GM21723 (cell line): ENCODE measurements around the gene NEK1.

Source experiments
- ATAC-seq: cut with Tn5 transposase; IDR thresholded peaks from one replicate; pipeline ENCODE4 v1.9.1; 2021; ENCODE audit warnings: mild to moderate bottlenecking, moderate library complexity; ENCODE audit not compliant: unreplicated experiment

NEK1 gene

GRCh38 chr4:169372791-169373190 is 239.6 kb downstream of the NEK1 start:
- ATAC-seq: no peak

DNA sequence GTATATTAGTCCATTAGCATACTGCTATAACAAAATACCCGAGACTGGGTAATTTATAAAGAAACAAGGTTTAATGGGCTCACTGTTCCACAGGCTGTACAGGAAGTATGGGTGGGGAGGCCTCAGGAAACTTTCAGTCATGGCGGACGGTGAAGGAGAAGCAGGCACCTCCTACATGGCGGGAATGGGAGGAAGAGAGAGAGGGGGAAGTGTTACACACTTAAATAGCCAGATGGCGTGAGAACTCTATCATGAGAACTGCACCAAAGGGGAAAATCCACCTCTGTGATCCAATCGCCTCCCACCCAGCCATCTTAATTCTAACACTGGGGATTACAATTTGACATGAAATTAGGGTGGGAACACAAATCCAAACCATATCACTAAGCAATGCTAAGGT is 242.7 kb downstream of the NEK1 start:
- ATAC-seq: no peak

DNA sequence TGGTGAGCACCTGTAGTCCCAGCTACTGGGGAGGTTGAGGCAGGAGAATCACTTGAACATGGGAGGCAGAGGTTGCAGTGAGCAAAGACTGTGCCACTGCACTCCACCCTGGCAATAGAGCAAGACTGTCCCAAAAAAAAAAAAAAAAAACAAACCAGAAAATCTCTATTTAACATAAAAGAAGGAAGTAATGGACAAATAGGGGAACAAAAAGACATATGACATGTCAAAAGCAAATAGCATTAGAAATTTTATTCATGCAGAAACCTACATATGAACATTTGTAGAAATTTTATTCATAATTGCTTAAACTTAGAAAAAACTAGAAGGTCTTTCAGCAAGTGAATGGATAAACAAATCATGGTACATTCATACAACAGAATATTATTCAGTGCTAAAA is 244.6 kb downstream of the NEK1 start:
- no peak for ATAC-seq

DNA sequence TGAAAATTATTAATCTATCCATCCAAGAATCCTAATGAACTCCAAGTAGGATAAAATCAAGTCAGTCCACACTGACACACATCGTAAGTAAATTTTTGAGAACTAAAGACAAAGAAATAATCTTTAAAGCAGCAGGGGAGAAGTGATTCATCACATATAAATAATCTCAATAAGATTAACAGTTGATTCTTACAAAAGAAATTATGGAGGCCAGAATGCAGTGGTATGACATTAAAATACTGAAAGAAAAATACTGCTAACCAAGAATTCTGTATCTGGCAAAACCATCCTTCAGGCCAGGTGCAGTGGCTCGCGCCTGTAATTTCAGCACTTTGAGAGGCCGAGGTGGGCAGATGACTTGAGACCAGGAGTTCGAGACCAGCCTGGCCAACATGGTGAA is 245.6 kb downstream of the NEK1 start:
- no peak for ATAC-seq

DNA sequence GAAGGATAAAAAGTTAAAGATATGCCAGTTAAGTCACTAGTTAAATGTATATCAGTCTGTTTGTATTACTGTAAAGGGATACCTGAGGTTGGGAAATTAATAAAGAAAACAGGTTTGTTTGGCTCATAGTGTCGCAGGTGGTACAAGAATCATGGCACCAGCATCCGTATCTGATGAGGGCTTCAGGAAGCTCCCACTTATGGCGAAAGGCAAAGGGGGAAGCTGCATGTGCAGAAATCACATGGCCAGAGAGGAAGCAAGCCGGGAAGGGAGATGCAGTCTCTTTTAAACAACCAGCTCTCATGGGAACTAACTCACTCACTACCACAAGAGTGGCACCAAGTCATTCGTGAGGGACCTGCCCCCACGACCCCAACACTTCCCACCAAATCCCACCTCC is 249.8 kb downstream of the NEK1 start:
- ATAC-seq: no peak

GRCh38 chr4:169361756-169362155 is 250.6 kb downstream of the NEK1 start:
- no peak for ATAC-seq

GRCh38 chr4:169359961-169360360 is 252.4 kb downstream of the NEK1 start:
- no peak for ATAC-seq

- ATAC-seq: no peak
Observed at GRCh38 chr4:169352360-169352759, 260.0 kb downstream of the NEK1 start.

DNA sequence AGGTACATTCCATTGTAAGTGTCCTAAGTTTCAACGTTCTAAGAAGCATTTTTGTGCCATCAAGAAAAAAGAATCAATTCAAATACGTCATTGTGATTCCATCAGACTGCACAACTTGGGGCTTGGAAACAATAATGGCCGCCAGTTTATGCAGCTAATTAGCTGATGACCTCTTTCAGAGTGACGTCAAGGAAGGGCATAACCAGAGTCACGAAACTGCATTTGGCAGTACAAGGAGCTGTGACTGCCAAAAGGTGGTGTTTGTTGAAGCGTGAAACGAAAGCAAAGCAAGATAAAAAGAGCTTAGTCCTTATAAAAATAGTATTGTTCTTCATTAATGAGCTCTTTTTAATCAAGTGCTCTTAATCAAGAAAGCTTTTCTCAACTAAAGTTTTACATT is 260.5 kb downstream of the NEK1 start:
- ATAC-seq: no peak

GRCh38 chr4:169348541-169348940 is 263.8 kb downstream of the NEK1 start:
- no peak for ATAC-seq

- ATAC-seq: no peak
Observed at GRCh38 chr4:169346840-169347239, 265.5 kb downstream of the NEK1 start.

DNA sequence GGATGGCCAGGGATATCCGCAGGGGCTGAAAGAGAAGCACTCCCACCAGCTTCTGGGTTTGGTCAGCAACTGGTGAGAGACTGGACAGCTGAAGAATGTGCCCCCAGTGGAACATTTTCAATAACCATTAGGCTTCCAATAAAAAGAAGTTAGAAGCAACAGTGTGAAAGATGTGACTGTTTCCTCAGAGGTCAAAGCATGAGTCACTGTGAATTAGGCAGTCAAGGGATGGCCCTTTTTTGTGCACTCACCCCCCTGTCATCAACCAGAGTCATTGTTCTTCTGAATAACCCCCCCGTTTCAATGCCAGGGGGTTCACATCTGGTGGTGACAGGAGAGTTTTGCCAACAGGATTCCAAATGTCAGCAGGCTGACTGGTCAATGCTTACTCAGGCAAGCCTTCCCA is 267.1 kb downstream of the NEK1 start:
- no peak for ATAC-seq
